CD4-positive, alpha-beta T cell (primary cell): ENCODE results near the gene ATXN1. TPM values are rescaled to one million over a fixed set of nuclear protein-coding genes. Genes with fewer than 3 reads are reported as not detected.
A peak's percentile ranks its signal among the peaks of the same experiment; 100 is the strongest.
"Not testable (repeated sequence)": the region's sequence is repeated elsewhere in the genome, so short reads cannot be mapped to it uniquely, and the experiment has no call there.

Experiments used
- ATAC-seq: fragments of 200-7000 bp; cut with Tn5 transposase; one replicate; pipeline ENCODE4 v1.10.0; 2022; ENCODE audit warnings: mild to moderate bottlenecking; ENCODE audit not compliant: poor library complexity
- CTCF ChIA-PET: fragments of 350-600 bp; sonication (Branson Sonifier 250); formaldehyde crosslinking; loops from one replicate; lab custom pipeline; 2021; ENCODE audit warnings: antibody characterized with exemption, inconsistent platforms; lab: Charles Lee
- POLR2A ChIA-PET: fragments of 350-600 bp; sonication (Branson Sonifier 250); formaldehyde crosslinking; loops from one replicate; lab custom pipeline; 2021; ENCODE audit warnings: antibody characterized with exemption, inconsistent platforms; lab: Charles Lee
- DNase-seq, 14 experiments: peaks; one replicate each; pipeline ENCODE4 v3.0.0-alpha.2; 2013 to 2020; ENCODE audit warnings: mixed read lengths in 2 of 14
- H3K27ac ChIP-seq, 2 donors: one replicate each; pipeline versions ENCODE4 v1.5.1 to v1.7.0; 2013; ENCODE audit warnings: low read length in 2 of 2, low read depth in 1 of 2, mild to moderate bottlenecking in 1 of 2
- H3K27me3 ChIP-seq, 2 experiments: 1 replicate in 1 of 2; 2 replicates in 1 of 2; pipeline versions ENCODE4 v1.6.1 to v1.7.0; 2013; ENCODE audit warnings: low read length in 2 of 2, control low read depth in 1 of 2, mild to moderate bottlenecking in 1 of 2, moderate library complexity in 1 of 2; ENCODE audit not compliant: insufficient read depth in 2 of 2, control insufficient read depth in 1 of 2
- H3K36me3 ChIP-seq: one replicate; pipeline ENCODE4 v1.6.1; 2013; ENCODE audit warnings: low read length, control low read depth; ENCODE audit not compliant: insufficient read depth
- H3K4me1 ChIP-seq: one replicate; pipeline ENCODE4 v1.6.1; 2013; ENCODE audit warnings: low read length, control low read depth; ENCODE audit not compliant: insufficient read depth
- H3K4me3 ChIP-seq: one replicate; pipeline ENCODE4 v1.5.1; 2013; ENCODE audit warnings: mild to moderate bottlenecking, low read length, moderate library complexity
- H3K9me3 ChIP-seq, 2 experiments: 1 replicate in 1 of 2; 2 replicates in 1 of 2; pipeline versions ENCODE4 v1.6.1 to v1.7.0; 2013; ENCODE audit warnings: low read length in 2 of 2, mild to moderate bottlenecking in 2 of 2, control low read depth in 1 of 2, moderate library complexity in 1 of 2; ENCODE audit not compliant: control insufficient read depth in 1 of 2, insufficient read depth in 1 of 2
- H3K27ac Mint-ChIP-seq: one replicate; pipeline ENCODE4 v1.8.0; 2020; ENCODE audit warnings: mixed read lengths
- H3K27me3 Mint-ChIP-seq: one replicate; pipeline ENCODE4 v1.8.0; 2021; ENCODE audit warnings: mixed read lengths
- H3K36me3 Mint-ChIP-seq: one replicate; pipeline ENCODE4 v1.8.0; 2021; ENCODE audit warnings: low read depth, mixed read lengths
- H3K4me1 Mint-ChIP-seq: one replicate; pipeline ENCODE4 v1.8.0; 2021; ENCODE audit warnings: low read depth, mixed read lengths
- H3K4me3 Mint-ChIP-seq: one replicate; pipeline ENCODE4 v1.8.0; 2020; ENCODE audit warnings: mild to moderate bottlenecking, mixed read lengths
- H3K9me3 Mint-ChIP-seq: one replicate; pipeline ENCODE4 v1.8.0; 2020; ENCODE audit warnings: mixed read lengths
- CTCF ChIP-seq: fragments of 200-600 bp; IDR thresholded peaks from one replicate; pipeline ENCODE4 v1.8.0; 2022; ENCODE audit warnings: antibody characterized with exemption, mild to moderate bottlenecking
- intact Hi-C, 2 experiments: fragments of 100-400 bp; cut with DNase I in 1 of 2; cut with micrococcal nuclease in 1 of 2; formaldehyde crosslinking; loops; one replicate each; pipeline versions ENCODE4 v1.15.1 to v1.9.0; 2023 to 2025; cut with DNase I, micrococcal nuclease
- total RNA-seq, 174 experiments: library from RNA in 2 of 174; stranded (reverse) in 2 of 174; gene quantifications; one replicate each; pipeline ENCODE4 v1.2.3 and lab custom pipeline; 2021 to 2026

ATXN1 gene
- total RNA-seq, 2 experiments from 2014 or later = 74.2 to 76.7 TPM

- DNase-seq (no peak), ATAC-seq (peak; percentile 26)
- ChIA-PET CTCF (interaction anchor here (1.1 to 1.4 kb wide), 2 partner anchors 29 to 57 kb away, joined by 3 read pairs; no protein-coding TSS in a partner anchor), POLR2A (interaction anchor here (0.6 to 1.0 kb wide), 2 partner anchors 9 to 16 kb away, joined by 3 read pairs; no protein-coding TSS in a partner anchor)
- peaks cover 4% of the 10 kb centered on the region for H3K4me1 ChIP-seq
- no peak for TF ChIP-seq CTCF
- H3K27ac ChIP-seq = no peak overlapping the region
- H3K27me3 ChIP-seq = no peaks in the 10 kb centered on the region
- no peaks in the 10 kb centered on the region for H3K9me3 ChIP-seq
- H3K4me1 Mint-ChIP-seq = peaks cover 36% of the 10 kb centered on the region
- no peak overlapping the region for H3K4me3 ChIP-seq
- no peaks in the 10 kb centered on the region for H3K36me3 ChIP-seq
- no peak overlapping the region for H3K4me3 Mint-ChIP-seq
- no peaks in the 10 kb centered on the region for H3K9me3 Mint-ChIP-seq
- H3K27me3 Mint-ChIP-seq = no peaks in the 10 kb centered on the region
- H3K27ac Mint-ChIP-seq = peak overlapping the region; percentile 5
- H3K36me3 Mint-ChIP-seq = no peaks in the 10 kb centered on the region
- intact Hi-C loops = no loop called here
Measured at GRCh38 chr6:16466800-16467553, 294.3 kb downstream of the ATXN1 start.

- no peaks in the 10 kb centered on the region for H3K36me3 Mint-ChIP-seq
- Histone ChIP-seq H3K4me1 (no peaks in the 10 kb centered on the region), H3K27ac (no peak overlapping the region), H3K36me3 (no peaks in the 10 kb centered on the region), H3K27me3 (no peaks in the 10 kb centered on the region), H3K4me3 (no peak overlapping the region), H3K9me3 (no peaks in the 10 kb centered on the region)
- ChIA-PET POLR2A (no interaction called here), CTCF (no interaction called here)
- no peak for TF ChIP-seq CTCF
- DNase-seq (no peak), ATAC-seq (no peak)
- intact Hi-C loops = no loop called here
- no peak overlapping the region for H3K4me3 Mint-ChIP-seq
- H3K27ac Mint-ChIP-seq = no peak overlapping the region
- H3K4me1 Mint-ChIP-seq = peaks cover 26% of the 10 kb centered on the region
- H3K9me3 Mint-ChIP-seq = no peaks in the 10 kb centered on the region
- H3K27me3 Mint-ChIP-seq = no peaks in the 10 kb centered on the region
Measured at GRCh38 chr6:16464045-16464444, 297.2 kb downstream of the ATXN1 start.

- intact Hi-C loops, H3K9me3 ChIP-seq, H3K27me3 Mint-ChIP-seq, H3K27ac Mint-ChIP-seq, H3K36me3 ChIP-seq, H3K27ac ChIP-seq, H3K4me1 ChIP-seq, DNase-seq, CTCF ChIA-PET, H3K4me3 ChIP-seq, ATAC-seq, H3K27me3 ChIP-seq, H3K36me3 Mint-ChIP-seq, H3K9me3 Mint-ChIP-seq, POLR2A ChIA-PET, H3K4me3 Mint-ChIP-seq: not testable (repeated sequence)
- H3K4me1 Mint-ChIP-seq = peaks cover 21% of the 10 kb centered on the region
Measured at GRCh38 chr6:16463246-16463645, 298.0 kb downstream of the ATXN1 start.

GRCh38 chr6:16461491-16461890 lies 299.8 kb downstream of the ATXN1 start:
- no peaks in the 10 kb centered on the region for H3K36me3 Mint-ChIP-seq
- no peaks in the 10 kb centered on the region for H3K27me3 Mint-ChIP-seq
- no peak overlapping the region for H3K4me3 ChIP-seq

More at GRCh38 chr6:16461491-16461890, 299.8 kb downstream of the ATXN1 start:
- ChIA-PET POLR2A (no interaction called here), CTCF (no interaction called here)
- H3K4me1 ChIP-seq = no peaks in the 10 kb centered on the region
- no peaks in the 10 kb centered on the region for H3K27me3 ChIP-seq
- Mint-ChIP-seq H3K9me3 (peaks cover 8% of the 10 kb centered on the region), H3K27ac (no peak overlapping the region), H3K4me1 (peaks cover 7% of the 10 kb centered on the region), H3K4me3 (no peak overlapping the region)
- ATAC-seq (no peak), DNase-seq (no peak)
- H3K9me3 ChIP-seq = no peaks in the 10 kb centered on the region
- no peak overlapping the region for H3K27ac ChIP-seq
- no peaks in the 10 kb centered on the region for H3K36me3 ChIP-seq
- TF ChIP-seq CTCF = no peak
- intact Hi-C loops = no loop called here
